Measurements from ENCODE around the gene SOX12. TPM values are rescaled to one million over a fixed set of nuclear protein-coding genes. Genes with fewer than 3 reads are reported as not detected.
"Not testable (repeated sequence)": the region's sequence is repeated elsewhere in the genome, so short reads cannot be mapped to it uniquely, and the experiment has no call there.

SOX12 gene
- total RNA-seq, 1 donor from 2014 or later: 9.8 TPM

GRCh38 chr20:375265-375889 is 50.0 kb downstream of the SOX12 start:
- no peaks in the 10 kb centered on the region for H3K9me3 ChIP-seq
- no peak overlapping the region for H3K27ac ChIP-seq
- H3K36me3 ChIP-seq: no peaks in the 10 kb centered on the region
- peaks cover 32% of the 10 kb centered on the region for H3K4me1 ChIP-seq
- DNase-seq: no peak
- no peak for ATAC-seq
- intact Hi-C loops (cut with DNase I): no loop called here
- H3K4me3 ChIP-seq: no peak overlapping the region
- H3K27me3 ChIP-seq (ENCODE audit: low read depth): no peaks in the 10 kb centered on the region
- TF ChIP-seq CTCF (IDR thresholded peaks at IDR 0.05): no peak

- no peak for DNase-seq
- ATAC-seq: no peak
- intact Hi-C loops (cut with DNase I): no loop called here
- H3K4me3 ChIP-seq: no peak overlapping the region
- H3K9me3 ChIP-seq: no peaks in the 10 kb centered on the region
- peaks cover 25% of the 10 kb centered on the region for H3K4me1 ChIP-seq
- H3K27ac ChIP-seq: no peak overlapping the region
- no peaks in the 10 kb centered on the region for H3K36me3 ChIP-seq
- TF ChIP-seq CTCF (IDR thresholded peaks at IDR 0.05): no peak
- H3K27me3 ChIP-seq (ENCODE audit: low read depth): no peaks in the 10 kb centered on the region
Measured at GRCh38 chr20:376089-376488, 50.7 kb downstream of the SOX12 start.

GRCh38 chr20:376750-377149 is 51.4 kb downstream of the SOX12 start:
- ATAC-seq: no peak
- Histone ChIP-seq H3K36me3 (no peaks in the 10 kb centered on the region), H3K4me3 (no peak overlapping the region), H3K27ac (no peak overlapping the region), H3K4me1 (peaks cover 19% of the 10 kb centered on the region), H3K9me3 (no peaks in the 10 kb centered on the region), H3K27me3 (ENCODE audit: low read depth) (no peaks in the 10 kb centered on the region)
- TF ChIP-seq CTCF (IDR thresholded peaks at IDR 0.05): no peak
- no peak for DNase-seq
- intact Hi-C loops (cut with DNase I): no loop called here

- H3K36me3 ChIP-seq; H3K9me3 ChIP-seq; DNase-seq; H3K4me3 ChIP-seq; H3K27me3 ChIP-seq (ENCODE audit: low read depth); H3K27ac ChIP-seq; intact Hi-C loops (cut with DNase I); ATAC-seq: not testable (repeated sequence)
- peaks cover 15% of the 10 kb centered on the region for H3K4me1 ChIP-seq
Measured at GRCh38 chr20:377578-377977, 52.2 kb downstream of the SOX12 start.

GRCh38 chr20:378961-379336 is 53.6 kb downstream of the SOX12 start:
- H3K27me3 ChIP-seq (ENCODE audit: low read depth): no peaks in the 10 kb centered on the region
- intact Hi-C loops (cut with DNase I): no loop called here
- no peak for DNase-seq
- H3K4me3 ChIP-seq: no peak overlapping the region
- H3K27ac ChIP-seq: no peak overlapping the region
- H3K9me3 ChIP-seq: no peaks in the 10 kb centered on the region
- H3K4me1 ChIP-seq: peaks cover 5% of the 10 kb centered on the region
- TF ChIP-seq CTCF (IDR thresholded peaks at IDR 0.05): no peak
- ATAC-seq: no peak
- no peaks in the 10 kb centered on the region for H3K36me3 ChIP-seq

Other genes starting within 250 kb of the SOX12 start
- not detected for gene DEFB125, start 237.9 kb upstream of the SOX12 start, total RNA-seq
- not detected for gene DEFB126, start 183.0 kb upstream of the SOX12 start, total RNA-seq
- gene DEFB127, start 168.1 kb upstream of the SOX12 start, total RNA-seq: not detected
- gene DEFB128, start 135.8 kb upstream of the SOX12 start, total RNA-seq: not detected
- gene DEFB129, start 98.3 kb upstream of the SOX12 start, total RNA-seq: not detected
- gene DEFB132, start 67.8 kb upstream of the SOX12 start, total RNA-seq: not detected
- gene C20orf96, start 34.8 kb upstream of the SOX12 start, total RNA-seq: 11.6 TPM
- gene ZCCHC3, start 28.0 kb upstream of the SOX12 start, total RNA-seq: 15.6 TPM
- gene NRSN2, start 21.6 kb downstream of the SOX12 start, total RNA-seq: 17.3 TPM
- gene TRIB3, start 55.2 kb downstream of the SOX12 start, total RNA-seq: 13.9 TPM
- gene RBCK1, start 82.7 kb downstream of the SOX12 start, total RNA-seq: 95.7 TPM
- 40.3 TPM for gene TBC1D20, start 137.0 kb downstream of the SOX12 start, total RNA-seq
- 86.3 TPM for gene CSNK2A1, start 218.2 kb downstream of the SOX12 start, total RNA-seq